Measurements from ENCODE around the gene KRTAP22-1. TPM values are rescaled to one million over a fixed set of nuclear protein-coding genes. Genes with fewer than 3 reads are reported as not detected.

The KRTAP22-1 gene
- total RNA-seq, 1 donor: not detected

- DNase-seq (ENCODE audit: low read depth): no peak
- H3K4me3 ChIP-seq (ENCODE audit: low read depth, low read length): no peak within 1 kb of the TSS
Observed at GRCh38 chr21:30620522-30620921, 19.6 kb downstream of the KRTAP22-1 start, which contains the start of gene KRTAP20-4. Gene KRTAP20-4 (plus strand): TSS chr21:30620627.

GRCh38 chr21:30623362-30623761 lies 22.5 kb downstream of the KRTAP22-1 start:
- no peak for TF ChIP-seq CTCF (IDR thresholded peaks at IDR 0.05; ENCODE audit: insufficient read depth, low read length)
- DNase-seq (ENCODE audit: low read depth): no peak
- H3K4me3 ChIP-seq (ENCODE audit: low read depth, low read length): no peak overlapping the region

More at GRCh38 chr21:30620522-30620921, 19.6 kb downstream of the KRTAP22-1 start, which contains the start of gene KRTAP20-4:
- TF ChIP-seq CTCF (IDR thresholded peaks at IDR 0.05; ENCODE audit: insufficient read depth, low read length): no peak

- no peak for TF ChIP-seq CTCF (IDR thresholded peaks at IDR 0.05; ENCODE audit: insufficient read depth, low read length)
- DNase-seq (ENCODE audit: low read depth): no peak
- H3K4me3 ChIP-seq (ENCODE audit: low read depth, low read length): no peak overlapping the region
Observed at GRCh38 chr21:30625449-30626165, 24.7 kb downstream of the KRTAP22-1 start.

- no peak overlapping the region for H3K4me3 ChIP-seq (ENCODE audit: low read depth, low read length)
- no peak for TF ChIP-seq CTCF (IDR thresholded peaks at IDR 0.05; ENCODE audit: insufficient read depth, low read length)
Observed at GRCh38 chr21:30628109-30628508, 27.2 kb downstream of the KRTAP22-1 start.

GRCh38 chr21:30629200-30629599 lies 28.3 kb downstream of the KRTAP22-1 start:
- no peak overlapping the region for H3K4me3 ChIP-seq (ENCODE audit: low read depth, low read length)
- no peak for DNase-seq (ENCODE audit: low read depth)
- no peak for TF ChIP-seq CTCF (IDR thresholded peaks at IDR 0.05; ENCODE audit: insufficient read depth, low read length)

More at GRCh38 chr21:30628109-30628508, 27.2 kb downstream of the KRTAP22-1 start:
- DNase-seq (ENCODE audit: low read depth): no peak

GRCh38 chr21:30634906-30635305 lies 34.0 kb downstream of the KRTAP22-1 start, which contains the start of gene KRTAP20-2:
Gene KRTAP20-2 (plus strand): TSS chr21:30635206. CDS start chr21:30635264, 58 bp downstream.
- no peak for DNase-seq (ENCODE audit: low read depth)
- no peak for TF ChIP-seq CTCF (IDR thresholded peaks at IDR 0.05; ENCODE audit: insufficient read depth, low read length)
- no peak within 1 kb of the TSS for H3K4me3 ChIP-seq (ENCODE audit: low read depth, low read length)
